GM19463 (cell line): ENCODE measurements around the gene NET1.

ENCODE experiments used
- ATAC-seq: cut with Tn5 transposase; IDR thresholded peaks from one replicate; pipeline ENCODE4 v1.9.1; 2021; ENCODE audit warnings: mild to moderate bottlenecking, moderate library complexity; ENCODE audit not compliant: unreplicated experiment

Gene NET1

GRCh38 chr10:5497948-5498730, 85.8 kb downstream of the NET1 start:
- ATAC-seq: no peak

GRCh38 chr10:5498791-5499492, 86.6 kb downstream of the NET1 start:
- no peak for ATAC-seq

GRCh38 chr10:5499493-5500140, 87.3 kb downstream of the NET1 start, which contains the start of gene CALML5:
Gene CALML5 (minus strand): TSS chr10:5499570. CDS start chr10:5499438, 132 bp downstream.
- no peak for ATAC-seq

GRCh38 chr10:5500162-5500670, 87.9 kb downstream of the NET1 start:
- no peak for ATAC-seq

GRCh38 chr10:5500910-5501309, 88.6 kb downstream of the NET1 start:
- no peak for ATAC-seq

- no peak for ATAC-seq
Observed at GRCh38 chr10:5502061-5502521, 89.7 kb downstream of the NET1 start.

GRCh38 chr10:5502571-5503476, 90.5 kb downstream of the NET1 start:
- no peak for ATAC-seq

- ATAC-seq: no peak
Observed at GRCh38 chr10:5503477-5503835, 91.1 kb downstream of the NET1 start.

GRCh38 chr10:5504146-5505072, 92.1 kb downstream of the NET1 start:
- no peak for ATAC-seq

- ATAC-seq: no peak
Observed at GRCh38 chr10:5506246-5506645, 93.9 kb downstream of the NET1 start.

- ATAC-seq: no peak
Observed at GRCh38 chr10:5506751-5507648, 94.6 kb downstream of the NET1 start.

GRCh38 chr10:5507649-5508131, 95.3 kb downstream of the NET1 start:
- ATAC-seq: no peak

- no peak for ATAC-seq
Observed at GRCh38 chr10:5508161-5508604, 95.8 kb downstream of the NET1 start.
